ENCODE results near the gene MPHOSPH10. TPM values are rescaled to one million over a fixed set of nuclear protein-coding genes. Genes with fewer than 3 reads are reported as not detected.
"Not testable (repeated sequence)": the region's sequence is repeated elsewhere in the genome, so short reads cannot be mapped to it uniquely, and the experiment has no call there.

Gene MPHOSPH10, protein sequence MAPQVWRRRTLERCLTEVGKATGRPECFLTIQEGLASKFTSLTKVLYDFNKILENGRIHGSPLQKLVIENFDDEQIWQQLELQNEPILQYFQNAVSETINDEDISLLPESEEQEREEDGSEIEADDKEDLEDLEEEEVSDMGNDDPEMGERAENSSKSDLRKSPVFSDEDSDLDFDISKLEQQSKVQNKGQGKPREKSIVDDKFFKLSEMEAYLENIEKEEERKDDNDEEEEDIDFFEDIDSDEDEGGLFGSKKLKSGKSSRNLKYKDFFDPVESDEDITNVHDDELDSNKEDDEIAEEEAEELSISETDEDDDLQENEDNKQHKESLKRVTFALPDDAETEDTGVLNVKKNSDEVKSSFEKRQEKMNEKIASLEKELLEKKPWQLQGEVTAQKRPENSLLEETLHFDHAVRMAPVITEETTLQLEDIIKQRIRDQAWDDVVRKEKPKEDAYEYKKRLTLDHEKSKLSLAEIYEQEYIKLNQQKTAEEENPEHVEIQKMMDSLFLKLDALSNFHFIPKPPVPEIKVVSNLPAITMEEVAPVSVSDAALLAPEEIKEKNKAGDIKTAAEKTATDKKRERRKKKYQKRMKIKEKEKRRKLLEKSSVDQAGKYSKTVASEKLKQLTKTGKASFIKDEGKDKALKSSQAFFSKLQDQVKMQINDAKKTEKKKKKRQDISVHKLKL
- total RNA-seq: 10 to 100 TPM; 40.1 to 58.4 TPM

DNA sequence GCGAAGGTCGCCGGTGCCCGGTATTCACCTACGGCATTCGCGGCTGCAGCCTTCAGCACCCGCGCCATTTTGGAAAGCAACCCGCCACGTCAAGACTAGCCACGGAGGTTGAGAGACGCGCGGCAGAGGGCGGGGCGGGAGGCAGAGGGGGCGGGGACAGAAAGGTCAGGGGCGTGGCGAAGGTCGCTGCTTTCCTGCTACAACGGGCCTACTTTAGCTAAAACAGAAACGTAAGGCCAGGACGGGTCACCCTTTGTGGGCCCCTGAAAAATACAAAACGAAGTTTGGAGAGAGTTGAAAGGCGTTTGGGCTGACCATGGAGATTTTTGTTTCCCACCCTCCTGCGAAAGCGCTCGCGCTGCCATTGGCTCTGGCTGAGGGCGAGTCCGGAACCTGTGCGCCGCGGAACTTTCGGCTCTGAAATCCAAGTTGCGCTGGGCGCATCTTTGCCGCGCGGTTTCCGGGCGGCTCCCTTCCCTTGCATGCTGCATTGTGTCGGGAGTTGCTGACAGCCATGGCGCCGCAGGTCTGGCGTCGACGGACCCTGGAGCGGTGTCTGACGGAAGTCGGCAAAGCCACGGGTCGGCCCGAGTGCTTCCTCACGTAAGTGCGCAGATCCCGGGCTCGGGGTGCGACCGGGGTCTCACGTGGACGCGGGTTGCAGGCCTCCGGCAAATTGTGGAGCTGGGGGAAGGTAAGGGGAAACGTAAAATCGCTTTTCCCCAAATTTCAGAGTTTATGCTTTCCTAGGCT is at the start of gene MPHOSPH10, which contains the start of gene MCEE:
TSS of gene MPHOSPH10 (plus strand) at position 483 of the 753 bp plus-strand sequence. CDS start at position 515, 32 bp downstream.
TSS of gene MCEE (minus strand) at position 78 of the 753 bp plus-strand sequence. CDS start at position 68, 10 bp downstream.
- Mint-ChIP-seq H3K27ac (no peak within 1 kb of the TSS), H3K4me1 (ENCODE audit: low read depth in 2 of 2) (peaks cover 5 to 6% of the 10 kb centered on the region in 2 donors), H3K9me3 (no peaks in the 10 kb centered on the region), H3K27me3 (no peaks in the 10 kb centered on the region), H3K36me3 (no peaks in the 10 kb centered on the region), H3K4me3 (no peak within 1 kb of the TSS)
- DNase-seq (ENCODE audit: low spot score) (peak; percentile 91), ATAC-seq (peak; percentile 96 to 97)

DNA sequence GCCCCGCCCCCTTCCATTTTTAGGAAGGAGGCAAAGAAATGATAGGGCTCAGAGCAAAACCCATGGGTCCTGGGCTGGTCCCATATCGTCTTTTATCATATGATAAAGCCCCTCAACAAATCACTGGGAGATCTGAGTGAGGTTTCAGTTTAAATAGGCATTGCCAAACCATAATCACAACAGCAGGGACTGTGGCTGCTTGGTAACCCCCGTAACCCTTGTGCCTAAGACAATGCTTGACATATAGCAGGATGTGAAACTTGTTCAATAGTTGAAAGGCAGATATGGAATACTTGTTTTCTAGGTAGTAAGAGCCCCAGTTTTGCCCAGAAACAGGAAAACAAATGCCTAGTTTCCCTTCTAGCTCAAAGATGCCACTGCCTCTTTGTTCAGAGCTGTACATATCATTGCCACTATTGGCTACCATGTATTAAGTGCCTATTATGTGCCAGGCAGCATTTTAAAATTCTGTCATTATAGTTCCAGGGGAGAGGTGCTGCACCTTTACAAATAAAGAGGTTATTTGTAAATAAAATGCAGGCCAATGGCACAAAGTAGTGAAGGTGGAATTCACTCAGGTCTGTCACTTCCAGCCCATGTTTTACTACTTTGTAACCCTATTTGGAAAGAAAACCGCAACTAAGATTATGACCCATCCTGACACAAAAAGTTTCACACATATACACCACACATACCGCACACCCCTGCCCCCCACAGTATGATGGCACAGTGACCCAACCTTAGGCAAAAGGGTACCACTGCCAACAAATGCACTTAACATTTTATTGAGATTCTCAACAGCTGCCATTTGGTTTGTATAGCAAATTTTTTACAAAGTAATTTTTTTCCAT is 47.8 kb upstream of the MPHOSPH10 start:
- ATAC-seq (peak; percentile 94), DNase-seq (ENCODE audit: low spot score) (peak; percentile 72)
- Mint-ChIP-seq H3K4me3 (peak overlapping the region; percentile 69), H3K36me3 (peaks cover 6% of the 10 kb centered on the region), H3K27me3 (peaks cover 19 to 26% of the 10 kb centered on the region in 2 donors), H3K27ac (peak overlapping the region; percentile 65 to 67), H3K4me1 (ENCODE audit: low read depth in 2 of 2) (peaks cover 9 to 11% of the 10 kb centered on the region in 2 donors), H3K9me3 (no peaks in the 10 kb centered on the region)

DNA sequence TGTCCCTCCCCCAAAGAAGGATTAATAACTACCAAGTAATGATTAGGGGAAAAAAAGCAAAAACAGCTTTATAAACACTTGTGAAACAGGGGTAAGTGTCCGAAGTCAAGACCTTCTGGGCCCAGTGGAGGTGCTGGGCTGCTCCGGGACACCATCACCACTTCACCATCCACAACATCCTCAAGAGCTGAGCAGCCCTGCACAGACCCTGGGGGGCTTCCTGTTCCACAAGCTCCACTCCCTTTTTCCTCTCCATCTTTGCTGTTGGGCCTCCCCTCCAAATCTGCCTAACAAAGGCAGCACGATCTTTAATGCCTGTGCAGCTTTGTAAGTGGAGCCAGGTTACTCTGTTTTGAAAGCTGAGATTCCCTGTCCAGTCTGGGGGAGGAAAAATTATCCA is 47.1 kb upstream of the MPHOSPH10 start:
- ATAC-seq; H3K36me3 Mint-ChIP-seq; DNase-seq (ENCODE audit: low spot score); H3K9me3 Mint-ChIP-seq; H3K4me3 Mint-ChIP-seq: not testable (repeated sequence)
- peaks cover 9 to 11% of the 10 kb centered on the region in 2 donors for H3K4me1 Mint-ChIP-seq (ENCODE audit: low read depth in 2 of 2)
- H3K27ac Mint-ChIP-seq: peak overlapping the region; percentile 65 to 67
- peaks cover 23 to 32% of the 10 kb centered on the region in 2 donors for H3K27me3 Mint-ChIP-seq

DNA sequence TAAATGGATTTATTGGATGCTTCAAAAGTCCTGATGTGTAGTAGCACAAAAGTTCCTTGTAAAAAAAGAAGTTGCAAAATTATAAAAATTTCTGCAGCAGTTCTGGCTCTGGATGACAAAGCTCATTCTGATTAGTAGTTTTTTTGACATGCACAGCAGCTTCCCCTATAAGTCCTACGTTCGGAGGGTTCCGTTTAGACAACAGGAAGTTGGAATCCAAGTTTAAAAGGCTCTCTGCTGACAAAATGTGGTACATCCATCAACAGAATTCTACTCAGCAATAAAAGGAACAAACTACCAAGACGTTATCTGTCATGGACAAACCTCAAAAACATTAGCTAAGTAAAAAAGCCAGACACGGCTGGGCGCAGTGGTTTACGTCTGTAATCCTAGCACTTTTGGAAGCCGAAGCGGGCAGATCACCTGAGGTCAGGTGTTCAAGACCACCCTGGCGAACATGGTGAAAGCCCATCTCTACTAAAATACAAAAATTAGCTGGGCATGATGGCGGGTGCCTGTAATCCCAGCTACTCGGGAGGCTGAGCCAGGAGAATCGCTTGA is 46.6 kb upstream of the MPHOSPH10 start:
- ATAC-seq; DNase-seq (ENCODE audit: low spot score); H3K27ac Mint-ChIP-seq; H3K9me3 Mint-ChIP-seq; H3K36me3 Mint-ChIP-seq; H3K4me3 Mint-ChIP-seq: not testable (repeated sequence)
- H3K4me1 Mint-ChIP-seq (ENCODE audit: low read depth in 2 of 2): peaks cover 9 to 11% of the 10 kb centered on the region in 2 donors
- peaks cover 25 to 33% of the 10 kb centered on the region in 2 donors for H3K27me3 Mint-ChIP-seq

DNA sequence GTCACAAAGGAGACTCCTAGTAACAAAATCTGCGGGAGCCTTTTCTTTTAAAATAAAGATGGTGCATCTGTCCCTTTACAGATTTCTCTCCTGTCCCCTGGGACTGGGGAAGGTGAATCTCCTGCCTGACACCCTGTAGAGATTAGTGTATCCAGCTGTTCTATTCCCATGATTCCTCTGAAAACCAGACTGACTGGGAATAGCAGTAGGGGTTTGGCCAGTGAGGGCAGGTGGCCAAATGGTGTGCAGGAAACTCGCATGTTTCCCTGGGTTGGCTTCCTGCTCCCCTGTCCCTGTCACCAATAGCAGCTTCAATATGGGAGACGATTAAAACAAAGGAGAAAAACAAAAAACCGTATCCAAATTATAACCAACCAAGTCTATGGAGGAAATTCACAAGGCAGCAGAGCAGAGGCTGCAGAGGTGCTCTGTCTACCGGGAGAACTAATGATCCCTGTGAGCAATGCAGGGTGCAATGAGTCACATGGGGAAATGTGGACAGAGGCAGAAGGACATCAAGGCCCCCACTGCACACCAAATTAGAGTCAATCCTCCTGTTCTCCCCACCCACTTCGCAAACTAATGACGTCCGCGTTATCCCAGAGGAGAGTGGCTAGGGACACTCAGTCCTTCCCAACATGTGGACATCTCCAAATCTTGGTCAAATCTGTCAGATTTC is 45.0 kb upstream of the MPHOSPH10 start:
- peaks cover 9 to 11% of the 10 kb centered on the region in 2 donors for H3K4me1 Mint-ChIP-seq (ENCODE audit: low read depth in 2 of 2)
- H3K4me3 Mint-ChIP-seq; H3K27ac Mint-ChIP-seq; ATAC-seq; H3K36me3 Mint-ChIP-seq; DNase-seq (ENCODE audit: low spot score); H3K9me3 Mint-ChIP-seq: not testable (repeated sequence)
- H3K27me3 Mint-ChIP-seq: peaks cover 39 to 49% of the 10 kb centered on the region in 2 donors

DNA sequence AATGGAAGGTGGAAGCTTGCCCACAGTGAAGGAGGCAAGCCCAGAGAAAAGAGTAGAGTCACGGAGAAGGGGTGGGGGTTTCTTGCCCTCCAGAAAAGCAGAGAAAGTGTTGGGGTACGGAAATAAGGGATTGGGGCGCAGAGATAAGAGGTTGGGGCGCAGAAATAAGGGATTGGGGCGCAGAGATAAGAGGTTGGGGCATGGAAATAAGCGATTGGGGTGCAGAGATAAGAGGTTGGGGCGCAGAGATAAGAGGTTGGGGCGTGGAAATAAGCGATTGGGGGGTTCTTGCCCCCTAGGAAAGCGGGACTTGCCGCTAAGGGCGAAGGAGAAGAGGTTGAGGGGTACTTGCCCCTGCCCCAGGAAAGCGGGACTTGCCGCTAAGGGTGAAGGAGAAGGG is 41.0 kb upstream of the MPHOSPH10 start:
- not testable (repeated sequence) for H3K9me3 Mint-ChIP-seq; DNase-seq (ENCODE audit: low spot score); H3K27ac Mint-ChIP-seq; H3K4me1 Mint-ChIP-seq (ENCODE audit: low read depth in 2 of 2); H3K36me3 Mint-ChIP-seq; ATAC-seq; H3K4me3 Mint-ChIP-seq
- H3K27me3 Mint-ChIP-seq: peaks cover 38 to 51% of the 10 kb centered on the region in 2 donors

DNA sequence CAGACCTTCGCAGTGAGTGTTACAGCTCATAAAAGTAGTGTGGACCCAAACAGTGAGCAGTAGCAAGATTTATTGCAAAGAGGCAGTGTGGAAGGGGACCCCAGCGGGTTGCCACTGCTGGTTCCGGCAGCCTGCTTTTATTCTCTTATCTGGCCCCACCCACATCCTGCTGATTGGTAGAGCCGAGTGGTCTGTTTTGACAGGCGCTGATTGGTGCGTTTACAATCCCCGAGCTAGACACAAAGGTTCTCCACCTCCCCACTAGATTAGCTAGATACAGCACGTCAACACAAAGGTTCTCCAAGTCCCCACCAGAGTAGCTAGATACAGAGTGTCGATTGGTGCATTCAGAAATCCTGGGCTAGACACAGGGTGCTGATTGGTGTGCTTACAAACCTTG is 38.6 kb upstream of the MPHOSPH10 start:
- H3K27me3 Mint-ChIP-seq: peaks cover 32 to 33% of the 10 kb centered on the region in 2 donors

DNA sequence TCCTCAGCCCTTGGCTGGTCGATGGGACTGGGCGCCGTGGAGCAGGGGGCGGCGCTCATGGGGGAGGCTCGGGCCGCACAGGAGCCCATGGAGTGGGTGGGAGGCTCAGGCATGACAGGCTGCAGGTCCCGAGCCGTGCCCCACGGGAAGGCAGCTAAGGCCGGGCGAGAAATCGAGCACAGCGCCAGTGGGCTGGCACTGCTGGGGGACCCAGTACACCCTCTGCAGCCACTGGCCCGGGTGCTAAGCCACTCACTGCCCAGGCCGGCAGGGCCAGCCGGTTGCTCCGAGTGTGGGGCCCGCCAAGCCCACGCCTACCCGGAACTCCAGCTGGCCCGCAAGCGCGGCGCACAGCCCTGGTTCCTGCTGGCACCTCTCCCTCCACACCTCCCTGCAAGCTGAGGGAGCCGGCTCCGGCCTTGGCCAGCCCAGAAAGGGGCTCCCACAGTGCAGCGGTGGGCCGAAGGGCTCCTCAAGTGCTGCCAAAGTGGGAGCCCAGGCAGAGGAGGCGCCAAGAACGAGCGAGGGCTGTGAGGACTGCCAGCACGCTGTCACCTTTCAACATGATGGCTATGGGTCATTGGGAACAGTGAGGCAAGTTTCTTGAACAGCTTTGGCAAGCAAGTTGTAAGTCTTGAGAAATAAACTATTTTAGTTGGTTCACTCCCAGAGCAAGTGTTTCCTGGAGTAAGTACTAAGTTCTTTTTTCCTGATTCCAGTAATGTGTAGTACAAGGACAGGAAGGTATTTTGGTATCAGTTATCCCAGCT is 37.8 kb upstream of the MPHOSPH10 start:
- H3K27ac Mint-ChIP-seq; ATAC-seq; H3K4me1 Mint-ChIP-seq (ENCODE audit: low read depth in 2 of 2); H3K36me3 Mint-ChIP-seq; H3K9me3 Mint-ChIP-seq; H3K4me3 Mint-ChIP-seq; DNase-seq (ENCODE audit: low spot score): not testable (repeated sequence)
- H3K27me3 Mint-ChIP-seq: peaks cover 25 to 27% of the 10 kb centered on the region in 2 donors

More for the DNA sequence above, 38.6 kb upstream of the MPHOSPH10 start:
- ATAC-seq; H3K9me3 Mint-ChIP-seq; H3K36me3 Mint-ChIP-seq; DNase-seq (ENCODE audit: low spot score); H3K4me1 Mint-ChIP-seq (ENCODE audit: low read depth in 2 of 2); H3K27ac Mint-ChIP-seq; H3K4me3 Mint-ChIP-seq: not testable (repeated sequence)

DNA sequence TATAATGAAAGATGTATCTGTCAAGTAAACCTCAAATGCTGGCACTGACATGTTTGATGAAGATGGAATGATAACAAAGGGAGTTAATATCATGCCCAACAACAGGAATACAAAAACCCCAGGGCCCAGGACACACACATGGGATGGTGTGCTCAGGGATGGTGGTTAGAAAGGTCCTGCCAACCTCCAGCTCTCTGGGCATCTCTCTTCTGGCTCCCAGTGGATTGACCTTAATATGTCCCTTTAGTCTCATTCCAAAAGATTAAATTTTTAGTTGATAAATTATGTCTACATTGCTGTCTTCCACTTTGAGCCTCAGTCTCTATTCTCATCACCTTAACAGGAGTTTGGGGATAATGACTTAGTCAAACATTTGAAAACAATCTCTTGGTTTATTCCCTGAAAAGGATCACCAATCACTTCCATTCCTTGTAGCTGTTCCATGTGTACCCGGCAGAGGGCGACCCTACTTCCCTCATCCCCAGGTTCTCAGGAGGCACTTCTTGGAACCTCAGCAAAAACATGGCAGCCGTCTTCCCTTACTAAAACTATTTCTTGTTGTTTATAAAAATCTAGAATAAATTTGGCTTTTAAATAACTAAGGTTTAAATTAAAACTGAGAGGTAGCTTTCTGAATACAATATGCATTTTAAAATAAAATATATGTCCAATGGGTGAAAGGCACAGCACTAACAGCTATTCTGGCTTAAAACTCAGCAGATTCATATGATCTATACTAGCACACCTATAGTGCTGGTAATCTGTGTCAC is 30.1 kb upstream of the MPHOSPH10 start:
- peaks cover 0 to 14% of the 10 kb centered on the region in 2 donors for H3K27me3 Mint-ChIP-seq
- no peak overlapping the region for H3K27ac Mint-ChIP-seq
- no peak overlapping the region for H3K4me3 Mint-ChIP-seq
- H3K9me3 Mint-ChIP-seq: no peaks in the 10 kb centered on the region
- no peaks in the 10 kb centered on the region for H3K36me3 Mint-ChIP-seq
- H3K4me1 Mint-ChIP-seq (ENCODE audit: low read depth in 2 of 2): no peaks in the 10 kb centered on the region
- peak in 1 of 2 donors; percentile 68 for ATAC-seq
- DNase-seq (ENCODE audit: low spot score): peak; percentile 73

DNA sequence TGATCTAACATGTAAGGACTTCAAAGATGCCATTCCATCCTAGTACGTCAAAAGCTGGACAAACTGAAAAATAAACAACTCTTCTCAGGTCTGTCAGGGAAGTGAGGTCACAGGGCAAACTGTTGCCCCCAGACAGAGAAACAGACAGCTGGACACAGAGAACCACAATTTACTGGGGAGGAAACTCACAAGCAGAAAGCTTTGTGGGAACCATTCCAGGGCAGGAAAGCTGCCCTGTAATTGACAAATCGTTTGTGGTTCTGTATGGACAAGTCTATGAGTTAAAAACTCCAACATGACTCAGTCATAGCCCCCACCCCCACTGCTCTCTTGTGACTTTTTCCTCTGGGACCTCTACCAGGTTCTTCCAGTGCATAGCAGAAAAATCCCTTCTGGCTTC is 28.8 kb upstream of the MPHOSPH10 start:
- Mint-ChIP-seq H3K27ac (no peak overlapping the region), H3K27me3 (peaks cover 0 to 13% of the 10 kb centered on the region in 2 donors), H3K4me3 (no peak overlapping the region), H3K9me3 (no peaks in the 10 kb centered on the region), H3K36me3 (no peaks in the 10 kb centered on the region), H3K4me1 (ENCODE audit: low read depth in 2 of 2) (no peaks in the 10 kb centered on the region)
- ATAC-seq: no peak
- DNase-seq (ENCODE audit: low spot score): no peak

DNA sequence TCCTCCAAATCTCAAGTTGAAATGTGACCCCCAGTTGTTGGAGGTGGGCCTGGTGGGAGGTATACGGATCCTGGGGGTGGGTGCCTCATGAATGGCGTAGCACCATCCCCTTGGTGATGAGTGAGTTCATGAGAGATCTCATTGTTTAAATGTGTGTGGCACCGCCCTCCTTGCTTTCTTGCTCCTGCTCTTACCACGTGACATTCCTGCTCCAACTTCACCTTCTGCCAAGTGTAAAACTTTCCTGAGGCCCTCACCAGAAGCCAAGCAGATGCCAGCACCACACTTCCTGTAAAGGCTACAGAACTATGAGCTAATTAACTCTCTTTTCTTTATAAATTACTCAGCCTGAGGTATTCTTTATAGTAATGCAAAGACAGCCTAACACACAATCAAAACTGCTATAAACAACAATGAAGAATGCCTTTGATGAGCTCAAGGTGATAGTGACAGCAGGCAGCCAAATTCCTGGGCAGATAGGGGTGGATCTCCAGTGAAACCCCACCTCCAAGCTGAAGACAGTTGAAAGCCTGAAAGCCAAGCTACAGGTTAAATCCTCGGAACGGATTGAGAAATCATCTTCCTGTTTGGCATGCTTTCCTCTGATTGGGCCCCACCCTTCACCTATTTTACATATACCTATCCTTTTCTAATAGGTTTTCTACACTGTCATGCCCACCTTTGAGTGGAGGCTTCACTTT is 27.3 kb upstream of the MPHOSPH10 start:
- H3K4me1 Mint-ChIP-seq (ENCODE audit: low read depth in 2 of 2): no peaks in the 10 kb centered on the region
- ATAC-seq: no peak
- no peaks in the 10 kb centered on the region for H3K36me3 Mint-ChIP-seq
- no peaks in the 10 kb centered on the region for H3K9me3 Mint-ChIP-seq
- DNase-seq (ENCODE audit: low spot score): no peak
- peaks cover 0 to 9% of the 10 kb centered on the region in 2 donors for H3K27me3 Mint-ChIP-seq
- H3K4me3 Mint-ChIP-seq: no peak overlapping the region
- H3K27ac Mint-ChIP-seq: no peak overlapping the region
